ENCODE data around the gene KLRF2.

The KLRF2 gene

GRCh38 chr12:9881246-9881645, at the start of gene KLRF2:
KLRF2 (plus strand) TSS chr12:9881489; CDS start chr12:9881596, 107 bp downstream.
- no peaks in the 10 kb centered on the region for H3K36me3 ChIP-seq (ENCODE audit: control insufficient read depth in 5 of 5, insufficient read depth in 5 of 5, low read length in 5 of 5)
- no peak within 1 kb of the TSS for H3K27ac ChIP-seq (ENCODE audit: low read depth, low read length)
- H3K9ac ChIP-seq (ENCODE audit: low read length in 5 of 5), result no peak within 1 kb of the TSS
- H3K9me3 ChIP-seq (ENCODE audit: control insufficient read depth in 5 of 5, low read length in 5 of 5), result no peaks in the 10 kb centered on the region
- H3K4me3 ChIP-seq (ENCODE audit: low read depth in 1 of 5, low read length in 5 of 5), result no peak within 1 kb of the TSS
- no peaks in the 10 kb centered on the region for H3K27me3 ChIP-seq (ENCODE audit: control insufficient read depth in 5 of 5, insufficient read depth in 4 of 5, low read length in 5 of 5)
- H3K4me1 ChIP-seq (ENCODE audit: control insufficient read depth in 5 of 5, insufficient read depth in 5 of 5, low read length in 5 of 5), result no peaks in the 10 kb centered on the region

GRCh38 chr12:9831720-9832119, 49.6 kb upstream of the KLRF2 start:
- Histone ChIP-seq H3K36me3 (ENCODE audit: control insufficient read depth in 5 of 5, insufficient read depth in 5 of 5, low read length in 5 of 5) (no peaks in the 10 kb centered on the region), H3K4me1 (ENCODE audit: control insufficient read depth in 5 of 5, insufficient read depth in 5 of 5, low read length in 5 of 5) (no peaks in the 10 kb centered on the region), H3K9me3 (ENCODE audit: control insufficient read depth in 5 of 5, low read length in 5 of 5) (no peaks in the 10 kb centered on the region), H3K27ac (ENCODE audit: low read depth, low read length) (no peak overlapping the region), H3K27me3 (ENCODE audit: control insufficient read depth in 5 of 5, insufficient read depth in 4 of 5, low read length in 5 of 5) (no peaks in the 10 kb centered on the region), H3K4me3 (ENCODE audit: low read depth in 1 of 5, low read length in 5 of 5) (no peak overlapping the region), H3K9ac (ENCODE audit: low read length in 5 of 5) (no peak overlapping the region)

- Histone ChIP-seq H3K4me3 (ENCODE audit: low read depth in 1 of 5, low read length in 5 of 5) (no peak overlapping the region), H3K27ac (ENCODE audit: low read depth, low read length) (no peak overlapping the region), H3K27me3 (ENCODE audit: control insufficient read depth in 5 of 5, insufficient read depth in 4 of 5, low read length in 5 of 5) (no peaks in the 10 kb centered on the region), H3K9ac (ENCODE audit: low read length in 5 of 5) (no peak overlapping the region), H3K9me3 (ENCODE audit: control insufficient read depth in 5 of 5, low read length in 5 of 5) (peaks cover 0 to 3% (median 0%) of the 10 kb centered on the region in 5 donors), H3K36me3 (ENCODE audit: control insufficient read depth in 5 of 5, insufficient read depth in 5 of 5, low read length in 5 of 5) (no peaks in the 10 kb centered on the region), H3K4me1 (ENCODE audit: control insufficient read depth in 5 of 5, insufficient read depth in 5 of 5, low read length in 5 of 5) (no peaks in the 10 kb centered on the region)
These were observed 37.9 kb upstream of the KLRF2 start for GRCh38 chr12:9843407-9843806.

GRCh38 chr12:9848899-9849298, 32.4 kb upstream of the KLRF2 start:
- no peak overlapping the region for H3K4me3 ChIP-seq (ENCODE audit: low read depth in 1 of 5, low read length in 5 of 5)

GRCh38 chr12:9851050-9851449, 30.2 kb upstream of the KLRF2 start:
- H3K4me3 ChIP-seq (ENCODE audit: low read depth in 1 of 5, low read length in 5 of 5), result no peak overlapping the region
- H3K4me1 ChIP-seq (ENCODE audit: control insufficient read depth in 5 of 5, insufficient read depth in 5 of 5, low read length in 5 of 5), result no peaks in the 10 kb centered on the region
- no peak overlapping the region for H3K9ac ChIP-seq (ENCODE audit: low read length in 5 of 5)
- no peaks in the 10 kb centered on the region for H3K27me3 ChIP-seq (ENCODE audit: control insufficient read depth in 5 of 5, insufficient read depth in 4 of 5, low read length in 5 of 5)
- peaks cover 16 to 31% (median 22%) of the 10 kb centered on the region in 5 donors for H3K36me3 ChIP-seq (ENCODE audit: control insufficient read depth in 5 of 5, insufficient read depth in 5 of 5, low read length in 5 of 5)
- H3K27ac ChIP-seq (ENCODE audit: low read depth, low read length), result no peak overlapping the region
- H3K9me3 ChIP-seq (ENCODE audit: control insufficient read depth in 5 of 5, low read length in 5 of 5), result peaks cover 0 to 12% (median 4%) of the 10 kb centered on the region in 5 donors

More at GRCh38 chr12:9848899-9849298, 32.4 kb upstream of the KLRF2 start:
- Histone ChIP-seq H3K9ac (ENCODE audit: low read length in 5 of 5) (no peak overlapping the region), H3K27ac (ENCODE audit: low read depth, low read length) (no peak overlapping the region), H3K9me3 (ENCODE audit: control insufficient read depth in 5 of 5, low read length in 5 of 5) (peaks cover 0 to 12% (median 4%) of the 10 kb centered on the region in 5 donors), H3K4me1 (ENCODE audit: control insufficient read depth in 5 of 5, insufficient read depth in 5 of 5, low read length in 5 of 5) (no peaks in the 10 kb centered on the region), H3K36me3 (ENCODE audit: control insufficient read depth in 5 of 5, insufficient read depth in 5 of 5, low read length in 5 of 5) (peaks cover 16 to 24% (median 22%) of the 10 kb centered on the region in 5 donors), H3K27me3 (ENCODE audit: control insufficient read depth in 5 of 5, insufficient read depth in 4 of 5, low read length in 5 of 5) (no peaks in the 10 kb centered on the region)

- no peak overlapping the region for H3K27ac ChIP-seq (ENCODE audit: low read depth, low read length)
- peaks cover 17 to 31% (median 22%) of the 10 kb centered on the region in 5 donors for H3K36me3 ChIP-seq (ENCODE audit: control insufficient read depth in 5 of 5, insufficient read depth in 5 of 5, low read length in 5 of 5)
- H3K9ac ChIP-seq (ENCODE audit: low read length in 5 of 5), result no peak overlapping the region
- H3K4me3 ChIP-seq (ENCODE audit: low read depth in 1 of 5, low read length in 5 of 5), result no peak overlapping the region
- H3K4me1 ChIP-seq (ENCODE audit: control insufficient read depth in 5 of 5, insufficient read depth in 5 of 5, low read length in 5 of 5), result no peaks in the 10 kb centered on the region
- no peaks in the 10 kb centered on the region for H3K27me3 ChIP-seq (ENCODE audit: control insufficient read depth in 5 of 5, insufficient read depth in 4 of 5, low read length in 5 of 5)
- H3K9me3 ChIP-seq (ENCODE audit: control insufficient read depth in 5 of 5, low read length in 5 of 5), result peaks cover 0 to 12% (median 4%) of the 10 kb centered on the region in 5 donors
These were observed 29.4 kb upstream of the KLRF2 start for GRCh38 chr12:9851927-9852326.

- H3K9me3 ChIP-seq (ENCODE audit: control insufficient read depth in 5 of 5, low read length in 5 of 5), result no peaks in the 10 kb centered on the region
- no peaks in the 10 kb centered on the region for H3K27me3 ChIP-seq (ENCODE audit: control insufficient read depth in 5 of 5, insufficient read depth in 4 of 5, low read length in 5 of 5)
- H3K36me3 ChIP-seq (ENCODE audit: control insufficient read depth in 5 of 5, insufficient read depth in 5 of 5, low read length in 5 of 5), result peaks cover 19 to 34% (median 22%) of the 10 kb centered on the region in 5 donors
- no peak overlapping the region for H3K9ac ChIP-seq (ENCODE audit: low read length in 5 of 5)
- peaks cover 0 to 4% (median 0%) of the 10 kb centered on the region in 5 donors for H3K4me1 ChIP-seq (ENCODE audit: control insufficient read depth in 5 of 5, insufficient read depth in 5 of 5, low read length in 5 of 5)
- no peak overlapping the region for H3K27ac ChIP-seq (ENCODE audit: low read depth, low read length)
- H3K4me3 ChIP-seq (ENCODE audit: low read depth in 1 of 5, low read length in 5 of 5), result no peak overlapping the region
These were observed 25.1 kb upstream of the KLRF2 start for GRCh38 chr12:9856151-9856550.

GRCh38 chr12:9856894-9857293, 24.4 kb upstream of the KLRF2 start:
- Histone ChIP-seq H3K27ac (ENCODE audit: low read depth, low read length) (no peak overlapping the region), H3K4me1 (ENCODE audit: control insufficient read depth in 5 of 5, insufficient read depth in 5 of 5, low read length in 5 of 5) (peaks cover 0 to 4% (median 0%) of the 10 kb centered on the region in 5 donors), H3K4me3 (ENCODE audit: low read depth in 1 of 5, low read length in 5 of 5) (no peak overlapping the region), H3K27me3 (ENCODE audit: control insufficient read depth in 5 of 5, insufficient read depth in 4 of 5, low read length in 5 of 5) (no peaks in the 10 kb centered on the region), H3K9me3 (ENCODE audit: control insufficient read depth in 5 of 5, low read length in 5 of 5) (no peaks in the 10 kb centered on the region), H3K9ac (ENCODE audit: low read length in 5 of 5) (no peak overlapping the region), H3K36me3 (ENCODE audit: control insufficient read depth in 5 of 5, insufficient read depth in 5 of 5, low read length in 5 of 5) (peaks cover 18 to 32% (median 22%) of the 10 kb centered on the region in 5 donors)

- H3K4me3 ChIP-seq (ENCODE audit: low read depth in 1 of 5, low read length in 5 of 5), result no peak overlapping the region
- H3K27ac ChIP-seq (ENCODE audit: low read depth, low read length), result no peak overlapping the region
- H3K36me3 ChIP-seq (ENCODE audit: control insufficient read depth in 5 of 5, insufficient read depth in 5 of 5, low read length in 5 of 5), result peaks cover 7 to 19% (median 13%) of the 10 kb centered on the region in 5 donors
- peaks cover 0 to 4% (median 0%) of the 10 kb centered on the region in 5 donors for H3K4me1 ChIP-seq (ENCODE audit: control insufficient read depth in 5 of 5, insufficient read depth in 5 of 5, low read length in 5 of 5)
- peaks cover 0 to 5% (median 0%) of the 10 kb centered on the region in 5 donors for H3K9me3 ChIP-seq (ENCODE audit: control insufficient read depth in 5 of 5, low read length in 5 of 5)
- no peaks in the 10 kb centered on the region for H3K27me3 ChIP-seq (ENCODE audit: control insufficient read depth in 5 of 5, insufficient read depth in 4 of 5, low read length in 5 of 5)
- no peak overlapping the region for H3K9ac ChIP-seq (ENCODE audit: low read length in 5 of 5)
These were observed 23.2 kb upstream of the KLRF2 start for GRCh38 chr12:9858135-9858534.

- Histone ChIP-seq H3K4me1 (ENCODE audit: control insufficient read depth in 5 of 5, insufficient read depth in 5 of 5, low read length in 5 of 5) (peaks cover 0 to 10% (median 3%) of the 10 kb centered on the region in 5 donors), H3K36me3 (ENCODE audit: control insufficient read depth in 5 of 5, insufficient read depth in 5 of 5, low read length in 5 of 5) (peaks cover 0 to 3% (median 0%) of the 10 kb centered on the region in 5 donors), H3K4me3 (ENCODE audit: low read depth in 1 of 5, low read length in 5 of 5) (peak overlapping the region; percentile 13 to 84 (median 64)), H3K27ac (ENCODE audit: low read depth, low read length) (peak overlapping the region; percentile 8), H3K27me3 (ENCODE audit: control insufficient read depth in 5 of 5, insufficient read depth in 4 of 5, low read length in 5 of 5) (no peaks in the 10 kb centered on the region), H3K9me3 (ENCODE audit: control insufficient read depth in 5 of 5, low read length in 5 of 5) (peaks cover 0 to 10% (median 5%) of the 10 kb centered on the region in 5 donors), H3K9ac (ENCODE audit: low read length in 5 of 5) (peak overlapping the region in 2 of 5 donors; percentile 56 to 78)
These were observed 16.2 kb upstream of the KLRF2 start for GRCh38 chr12:9864913-9865675.
